Osteocyte (in vitro differentiated cells): ENCODE results near the gene OR6N1. TPM values are rescaled to one million over a fixed set of nuclear protein-coding genes. Genes with fewer than 3 reads are reported as not detected.

Experiments used
- DNase-seq: peaks from one replicate; pipeline ENCODE4 v3.0.0; 2021; ENCODE audit warnings: mixed read lengths; ENCODE audit not compliant: unreplicated experiment; ENCODE audit errors: extremely low spot score
- H3K27ac Mint-ChIP-seq: one replicate; pipeline ENCODE4 v1.8.0; 2021; ENCODE audit warnings: mild to moderate bottlenecking, mixed read lengths; ENCODE audit not compliant: unreplicated experiment
- H3K27me3 Mint-ChIP-seq: one replicate; pipeline ENCODE4 v1.8.0; 2021; ENCODE audit warnings: mixed read lengths; ENCODE audit not compliant: unreplicated experiment
- H3K36me3 Mint-ChIP-seq: one replicate; pipeline ENCODE4 v1.8.0; 2021; ENCODE audit warnings: mixed read lengths; ENCODE audit not compliant: unreplicated experiment
- H3K4me1 Mint-ChIP-seq: one replicate; pipeline ENCODE4 v1.8.0; 2021; ENCODE audit warnings: mixed read lengths; ENCODE audit not compliant: unreplicated experiment
- H3K4me3 Mint-ChIP-seq: one replicate; pipeline ENCODE4 v1.8.0; 2021; ENCODE audit warnings: mild to moderate bottlenecking, moderate library complexity, mixed read lengths; ENCODE audit not compliant: unreplicated experiment
- H3K9me3 Mint-ChIP-seq: one replicate; pipeline ENCODE4 v1.8.0; 2021; ENCODE audit warnings: mixed read lengths; ENCODE audit not compliant: unreplicated experiment
- total RNA-seq: library from RNA; stranded (reverse); gene quantifications from 2 replicates; pipeline ENCODE4 v1.2.1, GENCODE V29; 2021
- TF ChIP-seq, protein P1 (sequence below): fragments of 200-600 bp; sonication (generic); IDR thresholded peaks from 2 replicates; pipeline ENCODE4 v1.5.0; 2021; ENCODE audit warnings: antibody characterized with exemption, mild to moderate bottlenecking, moderate library complexity

Gene OR6N1
- total RNA-seq, 1 donor from 2014 or later, result not detected

DNA sequence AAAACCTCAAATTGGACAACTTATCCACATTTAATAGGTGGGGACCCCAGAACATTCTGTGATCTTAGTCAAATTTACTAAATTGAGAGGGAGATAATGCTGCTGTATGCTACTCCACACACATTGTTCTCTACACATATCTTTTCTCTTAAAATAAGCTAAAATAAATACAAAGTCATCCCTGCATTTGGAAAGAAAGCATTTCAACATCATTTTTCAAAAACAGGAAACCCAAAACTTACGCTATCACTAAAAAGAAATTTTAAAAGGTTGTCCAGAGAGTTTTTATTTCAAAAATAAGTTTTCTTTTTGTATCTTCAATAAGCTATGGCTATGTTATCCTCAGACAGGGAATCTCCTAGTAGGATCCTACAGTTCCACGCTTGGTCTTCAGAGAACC lies 28.5 kb upstream of the OR6N1 start:
- Mint-ChIP-seq H3K27me3 (no peaks in the 10 kb centered on the region), H3K4me3 (no peak overlapping the region), H3K27ac (no peak overlapping the region), H3K9me3 (no peaks in the 10 kb centered on the region), H3K4me1 (no peaks in the 10 kb centered on the region), H3K36me3 (no peaks in the 10 kb centered on the region)
- TF ChIP-seq, protein P1, sequence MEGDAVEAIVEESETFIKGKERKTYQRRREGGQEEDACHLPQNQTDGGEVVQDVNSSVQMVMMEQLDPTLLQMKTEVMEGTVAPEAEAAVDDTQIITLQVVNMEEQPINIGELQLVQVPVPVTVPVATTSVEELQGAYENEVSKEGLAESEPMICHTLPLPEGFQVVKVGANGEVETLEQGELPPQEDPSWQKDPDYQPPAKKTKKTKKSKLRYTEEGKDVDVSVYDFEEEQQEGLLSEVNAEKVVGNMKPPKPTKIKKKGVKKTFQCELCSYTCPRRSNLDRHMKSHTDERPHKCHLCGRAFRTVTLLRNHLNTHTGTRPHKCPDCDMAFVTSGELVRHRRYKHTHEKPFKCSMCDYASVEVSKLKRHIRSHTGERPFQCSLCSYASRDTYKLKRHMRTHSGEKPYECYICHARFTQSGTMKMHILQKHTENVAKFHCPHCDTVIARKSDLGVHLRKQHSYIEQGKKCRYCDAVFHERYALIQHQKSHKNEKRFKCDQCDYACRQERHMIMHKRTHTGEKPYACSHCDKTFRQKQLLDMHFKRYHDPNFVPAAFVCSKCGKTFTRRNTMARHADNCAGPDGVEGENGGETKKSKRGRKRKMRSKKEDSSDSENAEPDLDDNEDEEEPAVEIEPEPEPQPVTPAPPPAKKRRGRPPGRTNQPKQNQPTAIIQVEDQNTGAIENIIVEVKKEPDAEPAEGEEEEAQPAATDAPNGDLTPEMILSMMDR, result no peak
- no peak for DNase-seq

DNA sequence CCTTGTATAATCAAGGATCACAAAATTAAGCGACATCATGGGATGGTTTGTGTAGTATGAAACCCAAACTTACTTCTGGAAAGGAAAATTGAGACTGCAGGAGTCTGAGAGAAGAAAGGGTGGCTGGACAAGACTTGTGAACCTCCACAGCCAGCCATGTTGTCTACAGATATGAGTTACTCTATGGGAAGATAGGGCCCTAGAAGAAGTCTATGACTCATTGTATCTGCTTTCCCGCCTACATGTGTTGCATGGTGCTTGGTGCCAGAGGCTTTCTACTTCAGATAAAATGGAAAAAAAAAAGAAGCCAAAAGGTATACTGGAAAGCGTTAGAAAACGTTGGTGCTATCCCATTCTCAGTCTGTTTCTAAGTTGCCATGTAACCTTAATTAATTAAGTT lies 27.7 kb upstream of the OR6N1 start:
- no peaks in the 10 kb centered on the region for H3K4me1 Mint-ChIP-seq
- DNase-seq, result no peak
- no peak overlapping the region for H3K27ac Mint-ChIP-seq
- H3K4me3 Mint-ChIP-seq, result no peak overlapping the region
- H3K9me3 Mint-ChIP-seq, result no peaks in the 10 kb centered on the region
- no peaks in the 10 kb centered on the region for H3K27me3 Mint-ChIP-seq
- H3K36me3 Mint-ChIP-seq, result no peaks in the 10 kb centered on the region
- TF ChIP-seq, protein P1, result no peak

DNA sequence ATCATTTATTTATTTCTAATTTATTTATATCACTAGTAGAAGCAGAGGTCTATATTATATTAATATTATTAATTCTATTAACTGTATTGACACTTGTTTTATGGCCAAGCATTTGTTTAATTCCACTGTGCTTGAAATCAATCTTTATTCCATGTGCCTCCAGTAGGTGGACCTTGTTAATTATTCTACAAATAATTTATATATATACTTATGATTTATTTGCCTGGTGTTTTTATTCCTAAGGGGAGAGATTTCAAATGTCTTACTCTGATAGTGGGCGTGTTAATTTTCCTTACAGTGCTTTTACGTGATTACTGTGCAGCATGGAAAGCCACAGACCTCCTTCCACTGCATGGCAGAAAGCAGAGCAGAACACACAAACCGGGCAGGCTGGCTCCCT lies 26.5 kb upstream of the OR6N1 start:
- TF ChIP-seq, protein P1, result no peak
- Mint-ChIP-seq H3K9me3 (no peaks in the 10 kb centered on the region), H3K4me1 (no peaks in the 10 kb centered on the region), H3K27me3 (no peaks in the 10 kb centered on the region), H3K4me3 (no peak overlapping the region), H3K27ac (no peak overlapping the region), H3K36me3 (no peaks in the 10 kb centered on the region)
- no peak for DNase-seq

DNA sequence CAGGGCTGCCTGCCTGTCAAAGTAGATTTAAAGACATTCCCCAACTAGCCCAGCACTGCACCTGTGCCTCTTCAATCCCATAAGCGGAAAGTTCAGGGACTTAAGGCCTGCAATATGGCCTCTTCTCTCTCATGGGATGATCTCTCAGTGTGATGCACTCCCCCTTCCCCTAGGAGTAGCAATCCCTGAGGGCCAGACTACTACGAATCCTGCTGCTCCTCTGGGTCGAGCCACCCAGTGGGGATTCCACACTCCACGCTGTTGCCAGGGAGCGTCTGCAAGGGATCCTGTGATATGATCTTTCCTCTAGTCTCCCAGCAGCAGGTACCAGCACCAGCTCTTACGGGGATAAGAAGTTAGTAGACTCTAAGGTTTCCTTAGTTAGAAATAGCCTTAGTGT lies 22.3 kb upstream of the OR6N1 start:
- TF ChIP-seq, protein P1, result no peak
- no peaks in the 10 kb centered on the region for H3K9me3 Mint-ChIP-seq
- no peak overlapping the region for H3K27ac Mint-ChIP-seq
- no peak for DNase-seq
- H3K4me1 Mint-ChIP-seq, result no peaks in the 10 kb centered on the region
- no peaks in the 10 kb centered on the region for H3K27me3 Mint-ChIP-seq
- no peak overlapping the region for H3K4me3 Mint-ChIP-seq
- no peaks in the 10 kb centered on the region for H3K36me3 Mint-ChIP-seq

DNA sequence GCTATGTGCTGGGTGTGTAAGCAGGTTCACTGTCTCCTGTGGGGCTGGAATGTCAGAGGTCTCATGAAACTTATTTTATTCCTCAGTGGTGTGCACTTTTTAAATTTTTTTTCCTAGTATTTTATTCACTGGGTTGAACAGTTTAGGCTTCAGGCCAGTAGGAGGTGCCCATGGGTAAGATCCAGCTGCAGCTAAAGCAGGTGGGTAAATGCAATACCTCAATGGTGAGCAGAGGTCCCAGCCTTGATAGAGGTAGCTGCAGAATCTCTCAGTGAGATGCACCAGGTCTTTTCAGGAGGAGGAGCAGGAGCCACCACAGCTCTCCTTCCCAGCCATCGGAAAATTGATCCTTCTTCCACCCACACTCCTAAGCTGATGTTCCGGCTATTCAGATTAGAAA lies 21.6 kb upstream of the OR6N1 start:
- no peak for DNase-seq
- no peaks in the 10 kb centered on the region for H3K27me3 Mint-ChIP-seq
- no peaks in the 10 kb centered on the region for H3K4me1 Mint-ChIP-seq
- no peak overlapping the region for H3K27ac Mint-ChIP-seq
- H3K9me3 Mint-ChIP-seq, result no peaks in the 10 kb centered on the region
- no peak overlapping the region for H3K4me3 Mint-ChIP-seq
- no peaks in the 10 kb centered on the region for H3K36me3 Mint-ChIP-seq
- TF ChIP-seq, protein P1, result no peak
